Subcutaneous preadipocyte (primary cell): ENCODE data around the gene TRIP11. TPM values are rescaled to one million over a fixed set of nuclear protein-coding genes. Genes with fewer than 3 reads are reported as not detected.

Experiments used
- total RNA-seq: library from RNA; depleted of rRNA; stranded (reverse); fragments of >200 nt; gene quantifications from 2 replicates; pipeline ENCODE4 v1.2.3, GENCODE V29; 2012

Gene TRIP11
- 23.1 and 28.2 TPM in 2 replicates for total RNA-seq

GRCh38 chr14:92039719-92040430 is at the start of gene TRIP11:
Gene TRIP11, minus strand, starts transcription at chr14:92040059. Its CDS starts 374 bp downstream, at chr14:92039685.

DNA sequence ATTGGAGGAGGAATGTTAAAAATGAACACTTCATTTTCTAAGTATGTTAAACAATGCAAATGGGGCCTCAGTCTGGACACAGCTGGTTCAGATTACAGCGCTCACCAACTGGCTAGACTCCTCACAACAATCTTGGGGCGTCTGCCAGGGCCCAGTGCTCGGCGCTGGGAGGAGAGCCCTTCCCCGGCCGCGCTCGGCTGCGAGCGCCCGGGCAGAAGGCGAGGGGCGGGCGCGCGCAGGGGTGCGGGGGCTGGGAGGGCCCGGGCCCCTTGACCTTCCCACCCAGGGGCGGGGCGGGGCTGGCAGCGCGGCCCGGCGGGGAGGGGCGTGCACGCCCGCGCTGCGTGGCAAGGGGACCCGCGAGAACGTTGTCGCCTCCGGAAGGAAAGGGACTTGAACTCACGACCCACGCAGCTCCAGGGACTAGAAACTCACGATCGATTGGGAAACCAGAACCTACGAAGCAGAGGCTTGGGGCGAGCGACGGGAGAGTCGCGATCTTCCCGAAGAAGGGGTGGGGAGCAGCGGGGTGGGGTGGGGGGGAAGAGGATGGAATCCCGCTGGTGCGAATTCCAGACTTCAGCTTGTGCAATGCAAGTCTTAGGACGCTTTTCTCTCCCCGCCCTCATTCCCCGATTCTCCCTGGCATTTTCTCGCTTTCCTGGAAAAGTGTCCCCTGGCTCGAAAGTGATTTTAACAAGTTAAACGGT is 92.2 kb downstream of the TRIP11 start, which contains the start of gene FBLN5:
Gene FBLN5 (minus strand): TSS at position 220 of the 710 bp plus-strand sequence. CDS start 465 bp downstream, outside the sequence.

Other genes with a start within 250 kb of the TRIP11 start
- 1.2 and 1.5 TPM in 2 replicates for gene TC2N, start 172.5 kb downstream of the TRIP11 start, total RNA-seq
- 34.2 and 41.1 TPM in 2 replicates for gene FBLN5, start 92.4 kb downstream of the TRIP11 start, total RNA-seq
- gene ATXN3, start 66.5 kb upstream of the TRIP11 start, total RNA-seq, result 19.1 and 23.5 TPM in 2 replicates
- 155 and 202 TPM in 2 replicates for gene NDUFB1, start 81.6 kb upstream of the TRIP11 start, total RNA-seq
- gene CPSF2, start 81.9 kb upstream of the TRIP11 start, total RNA-seq, result 37.5 and 47.7 TPM in 2 replicates